Activated T-cell treated with anti-CD3 and anti-CD28 coated beads for 24 hours (primary cell): ENCODE measurements around the gene ESRRB.

Source experiments
- DNase-seq: peaks from one replicate; pipeline ENCODE4 v3.0.0-alpha.2; 2020; ENCODE audit warnings: low read depth

ESRRB gene

GRCh38 chr14:76541594-76542219 is 165.8 kb downstream of the ESRRB start:
- no peak for DNase-seq

- no peak for DNase-seq
Observed at GRCh38 chr14:76546426-76547221, 170.7 kb downstream of the ESRRB start.

GRCh38 chr14:76547831-76548230 is 171.9 kb downstream of the ESRRB start:
- no peak for DNase-seq

- no peak for DNase-seq
Observed at GRCh38 chr14:76550534-76550933, 174.6 kb downstream of the ESRRB start.

GRCh38 chr14:76551116-76551515 is 175.2 kb downstream of the ESRRB start:
- no peak for DNase-seq
